PC-3 (cell line): ENCODE results near the gene DAAM2. TPM values are rescaled to one million over a fixed set of nuclear protein-coding genes. Genes with fewer than 3 reads are reported as not detected.

Source experiments
- ATAC-seq: fragments of 200-7000 bp; cut with Tn5 transposase; 2 replicates; pipeline ENCODE4 v1.9.1; 2020; ENCODE audit warnings: mild to moderate bottlenecking, moderate library complexity
- BruUV-seq: library from RNA; stranded (reverse); fragments of 400-500 nt; replicated peaks from 2 replicates; lab custom pipeline; 2021; lab: Mats Ljungman, UMichigan
- CTCF ChIA-PET: fragments of 300-600 bp; sonication (Branson Sonifier 250); formaldehyde crosslinking; loops from one replicate; lab custom pipeline; 2022; ENCODE audit warnings: antibody characterized with exemption; lab: Charles Lee
- POLR2A ChIA-PET: fragments of 300-600 bp; sonication (Branson Sonifier 250); formaldehyde crosslinking; loops from one replicate; lab custom pipeline; 2022; ENCODE audit warnings: antibody characterized with exemption; ENCODE audit not compliant: unreplicated experiment; lab: Charles Lee
- DNase-seq: peaks from one replicate; pipeline ENCODE4 v3.0.0-alpha.2; 2015
- H2AFZ ChIP-seq: fragments of 300-600 bp; sonication (generic); 2 replicates; pipeline ENCODE4 v1.6.0; 2016; ENCODE audit warnings: antibody characterized with exemption, low read length
- H3F3A ChIP-seq: fragments of 300-600 bp; sonication (generic); one replicate; pipeline ENCODE4 v1.6.0; 2017; ENCODE audit warnings: antibody characterized with exemption, low read length, control low read depth, mild to moderate bottlenecking; ENCODE audit not compliant: unreplicated experiment
- H3K27ac ChIP-seq: fragments of 300-600 bp; sonication (generic); 2 replicates; pipeline ENCODE4 v1.5.1; 2016; ENCODE audit warnings: mild to moderate bottlenecking, low read length
- H3K27me3 ChIP-seq: fragments of 300-600 bp; sonication (generic); 2 replicates; pipeline ENCODE4 v1.6.1; 2016; ENCODE audit warnings: low read length, mixed read lengths
- H3K36me3 ChIP-seq: fragments of 300-600 bp; sonication (generic); 2 replicates; pipeline ENCODE4 v1.6.1; 2016; ENCODE audit warnings: low read depth, mixed run types, low read length, mixed read lengths
- H3K4me1 ChIP-seq: fragments of 300-600 bp; sonication (generic); 2 replicates; pipeline ENCODE4 v1.5.1; 2016; ENCODE audit warnings: low read length; ENCODE audit not compliant: insufficient read depth
- H3K4me2 ChIP-seq: fragments of 300-600 bp; sonication (generic); 2 replicates; pipeline ENCODE4 v1.6.0; 2016; ENCODE audit warnings: low read length
- H3K4me3 ChIP-seq: fragments of 300-600 bp; sonication (generic); 2 replicates; pipeline ENCODE4 v1.5.1; 2016; ENCODE audit warnings: mild to moderate bottlenecking, low read length, mixed read lengths
- H3K79me2 ChIP-seq: fragments of 300-600 bp; sonication (generic); 2 replicates; pipeline ENCODE4 v1.6.1; 2017; ENCODE audit warnings: low read length, mixed read lengths
- H3K9ac ChIP-seq: fragments of 300-600 bp; sonication (generic); 2 replicates; pipeline ENCODE4 v1.6.0; 2016; ENCODE audit warnings: mild to moderate bottlenecking, low read length
- H3K9me2 ChIP-seq: fragments of 300-600 bp; sonication (generic); replicated peaks from 2 replicates; pipeline ENCODE4 v1.6.1; 2016; ENCODE audit warnings: mixed run types, low read length, mixed read lengths
- H3K9me3 ChIP-seq: fragments of 300-600 bp; sonication (generic); 2 replicates; pipeline ENCODE4 v1.6.1; 2016; ENCODE audit warnings: low read length, mixed read lengths
- H4K20me1 ChIP-seq: fragments of 300-600 bp; sonication (generic); 2 replicates; pipeline ENCODE4 v1.6.1; 2016; ENCODE audit warnings: low read length, mixed read lengths
- CTCF ChIP-seq: fragments of 300-600 bp; sonication (generic); conservative IDR thresholded peaks from 2 replicates; pipeline ENCODE4 v1.5.1; 2017; ENCODE audit warnings: antibody characterized with exemption, low read depth, mild to moderate bottlenecking, low read length
- EZH2 ChIP-seq: fragments of 300-600 bp; sonication (generic); IDR thresholded peaks from one replicate; pipeline ENCODE4 v1.6.1; 2017; ENCODE audit warnings: antibody characterized with exemption, mild to moderate bottlenecking, low read length; ENCODE audit not compliant: unreplicated experiment
- EZH2phosphoT487 ChIP-seq: fragments of 300-600 bp; sonication (generic); IDR thresholded peaks from 2 replicates; pipeline ENCODE4 v1.6.1; 2018; ENCODE audit warnings: mild to moderate bottlenecking, antibody characterized with exemption, low read length, borderline replicate concordance
- intact Hi-C: fragments of 100-400 bp; cut with micrococcal nuclease; formaldehyde crosslinking; loops from 2 replicates; pipeline ENCODE4 v1.9.0; 2023
- total RNA-seq: library from RNA; depleted of rRNA; stranded (reverse); fragments of >200 nt; gene quantifications from 2 replicates; pipeline ENCODE4 v1.2.3, GENCODE V29; 2014

Gene DAAM2
- total RNA-seq, 1 experiment from 2014 or later: not detected

GRCh38 chr6:39879535-39879934 lies 87.4 kb downstream of the DAAM2 start:
- no peaks in the 10 kb centered on the region for H4K20me1 ChIP-seq
- H3K4me2 ChIP-seq: no peak overlapping the region
- no peak overlapping the region for H3K9ac ChIP-seq
- BruUV-seq: no TSS peak
- POLR2A ChIA-PET: no interaction called here
- H3K9me3 ChIP-seq: no peaks in the 10 kb centered on the region
- H3K4me3 ChIP-seq: no peak overlapping the region
- no peak for DNase-seq
- no peaks in the 10 kb centered on the region for H3K9me2 ChIP-seq
- ATAC-seq: no peak
- H3K79me2 ChIP-seq: no peaks in the 10 kb centered on the region
- no peak overlapping the region for H3K27ac ChIP-seq
- H3K27me3 ChIP-seq: 0 out of 2 replicates have a peak, but pooled peaks cover 8% of the 10 kb centered on the region
- H3K36me3 ChIP-seq: no peaks in the 10 kb centered on the region
- CTCF ChIA-PET: no interaction called here
- H3K4me1 ChIP-seq: no peaks in the 10 kb centered on the region
- intact Hi-C loops: no loop called here
- TF ChIP-seq CTCF (no peak), EZH2phosphoT487 (no peak), EZH2 (no peak)
- H3F3A ChIP-seq: no peaks in the 10 kb centered on the region
- H2AFZ ChIP-seq: no peak overlapping the region

- Histone ChIP-seq H3K4me1 (no peaks in the 10 kb centered on the region), H3K27me3 (0 out of 2 replicates have a peak, but pooled peaks cover 8% of the 10 kb centered on the region), H4K20me1 (no peaks in the 10 kb centered on the region), H3K27ac (no peak overlapping the region), H3K9ac (no peak overlapping the region), H3K4me3 (no peak overlapping the region), H2AFZ (no peak overlapping the region), H3K9me3 (no peaks in the 10 kb centered on the region), H3F3A (no peaks in the 10 kb centered on the region), H3K9me2 (no peaks in the 10 kb centered on the region), H3K4me2 (no peak overlapping the region), H3K36me3 (no peaks in the 10 kb centered on the region), H3K79me2 (no peaks in the 10 kb centered on the region)
- CTCF ChIA-PET: no interaction called here
- no peak for TF ChIP-seq EZH2phosphoT487
- no peak for TF ChIP-seq EZH2
- no peak for TF ChIP-seq CTCF
- no TSS peak for BruUV-seq
- ATAC-seq (no peak), DNase-seq (no peak)
- intact Hi-C loops: no loop called here
- POLR2A ChIA-PET: no interaction called here
Observed at GRCh38 chr6:39880594-39880993, 88.4 kb downstream of the DAAM2 start.

- TF ChIP-seq EZH2phosphoT487: no peak
- H3K4me1 ChIP-seq: no peaks in the 10 kb centered on the region
- H3K79me2 ChIP-seq: no peaks in the 10 kb centered on the region
- H3K36me3 ChIP-seq: no peaks in the 10 kb centered on the region
- no TSS peak for BruUV-seq
- POLR2A ChIA-PET: no interaction called here
- no peak overlapping the region for H3K9ac ChIP-seq
- H3F3A ChIP-seq: no peaks in the 10 kb centered on the region
- H3K4me3 ChIP-seq: no peak overlapping the region
- CTCF ChIA-PET: no interaction called here
- H4K20me1 ChIP-seq: no peaks in the 10 kb centered on the region
- no peak for DNase-seq
- no peak overlapping the region for H3K27ac ChIP-seq
- H3K9me2 ChIP-seq: no peaks in the 10 kb centered on the region
- H2AFZ ChIP-seq: no peak overlapping the region
- no peak for ATAC-seq
- H3K27me3 ChIP-seq: 0 out of 2 replicates have a peak, but pooled peaks cover 4% of the 10 kb centered on the region
- H3K9me3 ChIP-seq: no peaks in the 10 kb centered on the region
- intact Hi-C loops: no loop called here
- H3K4me2 ChIP-seq: no peak overlapping the region
Observed at GRCh38 chr6:39881851-39882530, 89.8 kb downstream of the DAAM2 start.
